IMR-90 (cell line): ENCODE results near the gene USP36. TPM values are rescaled to one million over a fixed set of nuclear protein-coding genes. Genes with fewer than 3 reads are reported as not detected.
A peak's percentile ranks its signal among the peaks of the same experiment; 100 is the strongest.

Source experiments
- ATAC-seq: fragments of 200-7000 bp; cut with Tn5 transposase; 2 replicates; pipeline ENCODE4 v1.9.1; 2020; ENCODE audit warnings: low read depth, mild to moderate bottlenecking, moderate library complexity
- BruUV-seq: library from RNA; stranded (reverse); fragments of 400-500 nt; replicated peaks from 2 replicates; lab custom pipeline; 2021; lab: Mats Ljungman, UMichigan
- CTCF ChIA-PET: fragments of 300-600 bp; formaldehyde crosslinking; extraction: SDS; loops from one replicate; lab custom pipeline; 2021; ENCODE audit warnings: antibody characterized with exemption; lab: Yijun Ruan, JAX
- POLR2A ChIA-PET: fragments of 300-600 bp; sonication (Branson Sonifier 250); formaldehyde crosslinking; loops from one replicate; lab custom pipeline; 2022; ENCODE audit warnings: antibody characterized with exemption; ENCODE audit not compliant: unreplicated experiment; lab: Charles Lee
- DNase-seq: peaks from one replicate; pipeline ENCODE4 v3.0.0; 2013
- H2AFZ ChIP-seq: replicated peaks from 2 replicates; pipeline ENCODE3; 2013; ENCODE audit warnings: low read length, mild to moderate bottlenecking; ENCODE audit not compliant: poor library complexity
- H2AK5ac ChIP-seq: 2 replicates; pipeline ENCODE4 v1.6.1; 2013; ENCODE audit warnings: low read depth, low read length, inconsistent platforms
- H2AK9ac ChIP-seq: replicated peaks from 2 replicates; pipeline ENCODE3; 2013; ENCODE audit warnings: mild to moderate bottlenecking, low read depth, low read length, moderate library complexity; ENCODE audit not compliant: poor library complexity
- H2BK120ac ChIP-seq: 2 replicates; pipeline ENCODE4 v1.6.1; 2013; ENCODE audit warnings: low read depth, low read length, inconsistent platforms
- H2BK15ac ChIP-seq: 3 replicates; pipeline ENCODE4 v1.6.1; 2013; ENCODE audit warnings: low read depth, low read length, inconsistent platforms
- H2BK20ac ChIP-seq: 2 replicates; pipeline ENCODE4 v1.6.1; 2013; ENCODE audit warnings: low read depth, mild to moderate bottlenecking, inconsistent platforms, low read length, moderate library complexity
- H2BK5ac ChIP-seq: 2 replicates; pipeline ENCODE4 v1.6.1; 2013; ENCODE audit warnings: mild to moderate bottlenecking, low read depth, low read length, inconsistent platforms; ENCODE audit not compliant: poor library complexity, severe bottlenecking
- H3K14ac ChIP-seq: replicated peaks from 2 replicates; pipeline ENCODE4 v1.6.1; 2013; ENCODE audit warnings: low read depth, low read length, inconsistent platforms
- H3K18ac ChIP-seq: 2 replicates; pipeline ENCODE4 v1.6.1; 2013; ENCODE audit warnings: low read depth, low read length, control low read depth
- H3K23ac ChIP-seq: 2 replicates; pipeline ENCODE4 v1.6.1; 2013; ENCODE audit warnings: low read depth, low read length, inconsistent platforms
- H3K27ac ChIP-seq: 2 replicates; pipeline ENCODE4 v1.5.1; 2013; ENCODE audit warnings: mild to moderate bottlenecking, control low read depth, low read length; ENCODE audit not compliant: insufficient read depth
- H3K27me3 ChIP-seq: 2 replicates; pipeline ENCODE4 v1.6.1; 2013; ENCODE audit warnings: low read length; ENCODE audit not compliant: control insufficient read depth, insufficient read depth
- H3K36me3 ChIP-seq: 2 replicates; pipeline ENCODE4 v1.6.1; 2013; ENCODE audit warnings: low read length, mixed read lengths; ENCODE audit not compliant: control insufficient read depth, insufficient read depth
- H3K4ac ChIP-seq: 2 replicates; pipeline ENCODE4 v1.6.1; 2013; ENCODE audit warnings: low read depth, low read length, inconsistent platforms
- H3K4me1 ChIP-seq: 2 replicates; pipeline ENCODE4 v1.6.1; 2013; ENCODE audit warnings: low read length, mixed read lengths; ENCODE audit not compliant: control insufficient read depth, insufficient read depth
- H3K4me2 ChIP-seq: 2 replicates; pipeline ENCODE4 v1.6.1; 2013; ENCODE audit warnings: low read depth, mild to moderate bottlenecking, control low read depth, low read length, moderate library complexity
- H3K4me3 ChIP-seq: 2 replicates; pipeline ENCODE4 v1.5.1; 2013; ENCODE audit warnings: low read depth, mild to moderate bottlenecking, control low read depth, low read length, moderate library complexity; ENCODE audit not compliant: insufficient read depth
- H3K56ac ChIP-seq: 2 replicates; pipeline ENCODE4 v1.6.1; 2013; ENCODE audit warnings: low read length, inconsistent platforms; ENCODE audit not compliant: insufficient read depth; ENCODE audit errors: extremely low read depth
- H3K79me1 ChIP-seq, 2 experiments: 2 replicates each; pipeline ENCODE4 v1.6.1; 2013; ENCODE audit warnings: low read length in 2 of 2, inconsistent platforms in 1 of 2, low read depth in 1 of 2
- H3K9ac ChIP-seq: 2 replicates; pipeline ENCODE4 v1.6.1; 2013; ENCODE audit warnings: low read depth, low read length, control low read depth
- H3K9me1 ChIP-seq: 2 replicates; pipeline ENCODE4 v1.6.1; 2013; ENCODE audit warnings: low read length, inconsistent platforms; ENCODE audit not compliant: insufficient read depth
- H3K9me3 ChIP-seq: 2 replicates; pipeline ENCODE4 v1.6.1; 2013; ENCODE audit warnings: low read length; ENCODE audit not compliant: control insufficient read depth, insufficient read depth
- H4K20me1 ChIP-seq: 2 replicates; pipeline ENCODE4 v1.6.1; 2013; ENCODE audit warnings: low read length, inconsistent platforms; ENCODE audit not compliant: insufficient read depth
- H4K5ac ChIP-seq: 2 replicates; pipeline ENCODE4 v1.6.1; 2013; ENCODE audit warnings: mild to moderate bottlenecking, low read depth, low read length, control low read depth
- H4K8ac ChIP-seq, 2 experiments: 2 replicates each; pipeline ENCODE4 v1.6.1; 2013; ENCODE audit warnings: low read depth in 2 of 2, low read length in 2 of 2, control low read depth in 1 of 2, inconsistent platforms in 1 of 2
- H4K91ac ChIP-seq: 2 replicates; pipeline ENCODE4 v1.6.1; 2013; ENCODE audit warnings: low read depth, low read length, inconsistent platforms; ENCODE audit not compliant: insufficient read depth
- FOS ChIP-seq: fragments of 150-350 bp; IDR thresholded peaks from 2 replicates; pipeline ENCODE4 v1.6.1; 2016; ENCODE audit warnings: low read depth, low read length
- MXI1 ChIP-seq: IDR thresholded peaks from 2 replicates; pipeline ENCODE4 v1.6.1; 2012; ENCODE audit warnings: low read depth, mild to moderate bottlenecking, low read length, moderate library complexity, borderline replicate concordance
- POLR2A ChIP-seq: IDR thresholded peaks from 2 replicates; pipeline ENCODE4 v1.6.1; 2012; ENCODE audit warnings: mild to moderate bottlenecking, low read depth, low read length
- SMC3 ChIP-seq: fragments of 150-350 bp; IDR thresholded peaks from 2 replicates; pipeline ENCODE4 v1.6.1; 2016; ENCODE audit warnings: low read depth, mild to moderate bottlenecking, antibody characterized with exemption, low read length, moderate library complexity
- WGBS, 2 experiments: methylation state at CpG; one replicate each; pipeline versions ENCODE4 v1.1.5 to v1.1.7; 2013; ENCODE audit warnings: missing lambda C conversion rate in 2 of 2; ENCODE audit not compliant: insufficient read length in 1 of 2; ENCODE audit errors: extremely low coverage in 2 of 2; 5-methylcytosine and 5-hydroxymethylcytosine counted together
- dilution Hi-C: fragments of 300-500 bp; cut with HindIII; formaldehyde crosslinking; loops from one replicate; pipeline ENCODE4 v1.14.3; 2018; ENCODE audit warnings: low sequenced_read_pairs; ENCODE audit not compliant: unreplicated experiment
- in situ Hi-C: fragments of 300-500 bp; cut with MboI; formaldehyde crosslinking; loops from 3 replicates; pipeline ENCODE4 v1.14.3; 2019; ENCODE audit warnings: low sequenced_read_pairs, inconsistent platforms, mixed read lengths
- intact Hi-C: fragments of 100-400 bp; cut with micrococcal nuclease; formaldehyde crosslinking; loops from 2 replicates; pipeline ENCODE4 v1.10.0; 2022
- polyA plus RNA-seq, 3 experiments: library from polyadenylated mRNA; depleted of rRNA; stranded (reverse); fragments of >200 nt; gene quantifications; 2 replicates each; pipeline ENCODE4 v1.2.3, GENCODE V29; 2012; ENCODE audit warnings: low replicate concordance in 1 of 3
- total RNA-seq: library from RNA; depleted of rRNA; stranded (reverse); fragments of >200 nt; gene quantifications from 2 replicates; pipeline ENCODE4 v1.2.3, GENCODE V29; 2012

Gene USP36
- total and polyA plus RNA-seq, 2 of the 4 experiments (the other 2 are of a cell fraction): 30.6 to 38.3 TPM

GRCh38 chr17:78889531-78889930 is 48.9 kb upstream of the USP36 start:
- Histone ChIP-seq H2AK5ac (no peak overlapping the region), H3K36me3 (peaks cover 20% of the 10 kb centered on the region; the same call in 1 of the 2 replicates), H3K23ac (no peak overlapping the region), H4K5ac (no peak overlapping the region), H3K4me2 (no peak overlapping the region), H2AFZ (no peak overlapping the region), H3K14ac (no peak overlapping the region), H3K4ac (no peak overlapping the region), H3K79me1 (peaks cover 38 to 98% of the 10 kb centered on the region in 2 experiments), H3K9ac (no peak overlapping the region), H4K20me1 (peaks cover 85% of the 10 kb centered on the region), H3K4me3 (no peak overlapping the region), H3K18ac (no peak overlapping the region), H2BK120ac (no peak overlapping the region), H2BK5ac (no peak overlapping the region), H3K9me1 (peaks cover 41% of the 10 kb centered on the region), H3K9me3 (no peaks in the 10 kb centered on the region), H3K27ac (no peak overlapping the region), H2BK20ac (no peak overlapping the region), H4K8ac (no peak overlapping the region), H2AK9ac (no peak overlapping the region), H4K91ac (no peak overlapping the region), H2BK15ac (no peak overlapping the region), H3K56ac (no peak overlapping the region), H3K27me3 (no peaks in the 10 kb centered on the region), H3K4me1 (peaks cover 27% of the 10 kb centered on the region)
- in situ Hi-C loops (no loop called here), dilution Hi-C loops (no loop called here), intact Hi-C loops (no loop called here)
- ATAC-seq (no peak), DNase-seq (no peak)
- TF ChIP-seq FOS (no peak), SMC3 (no peak), MXI1 (peak; percentile 55; the same call in 1 of the 2 replicates), POLR2A (no peak)
- 50% methylated on average over 1 of the region's 8 CpGs; no CpG with 5 or more reads in 1 of the 2 experiments for WGBS, 2 experiments
- no TSS peak for BruUV-seq
- CTCF ChIA-PET: no interaction called here
- POLR2A ChIA-PET: no interaction called here
